ENCODE measurements around the gene RCBTB1. TPM values are rescaled to one million over a fixed set of nuclear protein-coding genes. Genes with fewer than 3 reads are reported as not detected.

RCBTB1 gene
- total RNA-seq, 4 donors from 2014 or later: 13.2 to 29.1 (median 20.1) TPM

Other genes starting within 250 kb of the RCBTB1 start
- 100 to 1,000 TPM in 3 of 4 donors, 10 to 100 TPM in 1; 84.2 to 131 (median 114) TPM for gene CAB39L, start 141.5 kb downstream of the RCBTB1 start, total RNA-seq
- gene SETDB2, start 141.3 kb downstream of the RCBTB1 start, total RNA-seq: 10 to 100 TPM in 3 of 4 donors, 1 to 10 TPM in 1; 10.0 to 13.4 (median 10.6) TPM
- gene PHF11, start 89.6 kb downstream of the RCBTB1 start, total RNA-seq: 10 to 100 TPM; 33.1 to 42.7 (median 38.7) TPM
- under 1 TPM; 0.15 to 0.94 (median 0.68) TPM for gene ARL11, start 42.9 kb upstream of the RCBTB1 start, total RNA-seq
- gene EBPL, start 105.9 kb upstream of the RCBTB1 start, total RNA-seq: 10 to 100 TPM; 37.6 to 81.7 (median 45.0) TPM
- 10 to 100 TPM; 41.2 to 67.5 (median 55.8) TPM for gene KPNA3, start 207.1 kb upstream of the RCBTB1 start, total RNA-seq

Measured in gastroesophageal sphincter (tissue), 4 donors.